PC-9 (cell line): Measurements from ENCODE around the gene ECE1. TPM values are rescaled to one million over a fixed set of nuclear protein-coding genes. Genes with fewer than 3 reads are reported as not detected.
A peak's percentile ranks its signal among the peaks of the same experiment; 100 is the strongest.

Experiments
- BruUV-seq: library from RNA; stranded (reverse); fragments of 400-500 nt; replicated peaks from 2 replicates; lab custom pipeline; 2021; lab: Mats Ljungman, UMichigan
- CTCF ChIA-PET: fragments of 300-600 bp; sonication (Branson Sonifier 250); formaldehyde crosslinking; loops from one replicate; lab custom pipeline; 2022; ENCODE audit warnings: antibody characterized with exemption; lab: Charles Lee
- POLR2A ChIA-PET: fragments of 300-600 bp; sonication (Branson Sonifier 250); formaldehyde crosslinking; loops from one replicate; lab custom pipeline; 2022; ENCODE audit warnings: antibody characterized with exemption; ENCODE audit not compliant: unreplicated experiment; lab: Charles Lee
- DNase-seq, 2 experiments: peaks; one replicate each; pipeline versions ENCODE4 v3.0.0 to v3.0.0-alpha.2; 2015 to 2022; ENCODE audit warnings: mixed read lengths in 1 of 2
- H2AFZ ChIP-seq: fragments of 200-600 bp; sonication (generic); 2 replicates; pipeline ENCODE4 v1.8.1; 2017; ENCODE audit warnings: antibody characterized with exemption
- H3F3A ChIP-seq: fragments of 200-600 bp; sonication (generic); 2 replicates; pipeline ENCODE4 v1.8.1; 2017; ENCODE audit warnings: antibody characterized with exemption, mild to moderate bottlenecking, low read depth; ENCODE audit not compliant: insufficient read depth
- H3K27ac ChIP-seq: fragments of 200-600 bp; sonication (generic); 2 replicates; pipeline ENCODE4 v1.6.1; 2016; ENCODE audit warnings: mixed run types
- H3K27me3 ChIP-seq: fragments of 200-600 bp; sonication (generic); 2 replicates; pipeline ENCODE4 v1.6.1; 2016; ENCODE audit warnings: low read depth, mixed run types; ENCODE audit not compliant: insufficient read depth
- H3K36me3 ChIP-seq: fragments of 200-600 bp; sonication (generic); 2 replicates; pipeline ENCODE4 v1.6.1; 2016; ENCODE audit warnings: low read depth, mixed run types
- H3K4me1 ChIP-seq: fragments of 200-600 bp; sonication (generic); replicated peaks from 2 replicates; pipeline ENCODE4 v1.6.1; 2016; ENCODE audit warnings: mixed run types; ENCODE audit not compliant: insufficient read depth
- H3K4me2 ChIP-seq: fragments of 200-600 bp; sonication (generic); 2 replicates; pipeline ENCODE4 v1.6.1; 2017; ENCODE audit warnings: mixed run types
- H3K4me3 ChIP-seq: fragments of 200-600 bp; sonication (generic); 2 replicates; pipeline ENCODE4 v1.6.1; 2016; ENCODE audit warnings: mixed run types
- H3K79me2 ChIP-seq: fragments of 200-600 bp; sonication (generic); 2 replicates; pipeline ENCODE4 v1.6.1; 2017; ENCODE audit warnings: low read depth, mixed run types
- H3K9me2 ChIP-seq: fragments of 200-600 bp; sonication (generic); 2 replicates; pipeline ENCODE4 v1.8.1; 2017; ENCODE audit warnings: mild to moderate bottlenecking; ENCODE audit not compliant: insufficient read depth
- H3K9me3 ChIP-seq: fragments of 200-600 bp; sonication (generic); 2 replicates; pipeline ENCODE4 v1.8.1; 2016; ENCODE audit warnings: low read depth; ENCODE audit not compliant: insufficient read depth
- H4K20me1 ChIP-seq: fragments of 200-600 bp; sonication (generic); 2 replicates; pipeline ENCODE4 v1.8.1; 2017; ENCODE audit not compliant: insufficient read depth
- CTCF ChIP-seq: fragments of 200-600 bp; sonication (generic); conservative IDR thresholded peaks from 2 replicates; pipeline ENCODE4 v1.6.1; 2017; ENCODE audit warnings: mixed run types, antibody characterized with exemption, mild to moderate bottlenecking, moderate library complexity
- EZH2 ChIP-seq: fragments of 200-600 bp; sonication (generic); IDR thresholded peaks from 2 replicates; pipeline ENCODE4 v1.8.0; 2017; ENCODE audit warnings: antibody characterized with exemption, low read depth
- intact Hi-C: fragments of 100-400 bp; cut with micrococcal nuclease; formaldehyde crosslinking; loops from one replicate; pipeline ENCODE4 v1.10.0; 2022; ENCODE audit not compliant: unreplicated experiment
- total RNA-seq: library from RNA; stranded (reverse); gene quantifications from 2 replicates; pipeline ENCODE4 v1.2.3, GENCODE V29; 2021

ECE1 gene
- total RNA-seq, 1 experiment from 2014 or later, result 80.8 TPM

- H3K4me2 ChIP-seq, result no peak overlapping the region
- CTCF ChIA-PET, result interaction anchor here (0.6 to 1.1 kb wide), 2 partner anchors 36 to 776 kb away, joined by 6 to 12 read pairs; no protein-coding TSS in a partner anchor
- H3F3A ChIP-seq, result no peaks in the 10 kb centered on the region
- H3K27ac ChIP-seq, result no peak overlapping the region
- H3K79me2 ChIP-seq, result no peaks in the 10 kb centered on the region
- no peaks in the 10 kb centered on the region for H4K20me1 ChIP-seq
- no TSS peak for BruUV-seq
- H3K27me3 ChIP-seq, result no peaks in the 10 kb centered on the region
- H3K4me3 ChIP-seq, result no peak overlapping the region
- peak in 1 of 2 experiments; percentile 87 for DNase-seq
- H3K9me2 ChIP-seq, result no peaks in the 10 kb centered on the region
- H3K36me3 ChIP-seq, result no peaks in the 10 kb centered on the region
- POLR2A ChIA-PET, result no interaction called here
- TF ChIP-seq EZH2 (no peak), CTCF (no peak)
- H3K9me3 ChIP-seq, result no peaks in the 10 kb centered on the region
- intact Hi-C loops, result loop anchor here (1.0 to 10.0 kb wide), 3 partner anchors 26 to 1146 kb away; no protein-coding TSS in a partner anchor
- H3K4me1 ChIP-seq, result no peaks in the 10 kb centered on the region
- no peak overlapping the region for H2AFZ ChIP-seq
Observed at GRCh38 chr1:21268281-21269239, 21.7 kb downstream of the ECE1 start.

GRCh38 chr1:21267191-21268077 lies 22.8 kb downstream of the ECE1 start:
- H3K27me3 ChIP-seq, result no peaks in the 10 kb centered on the region
- CTCF ChIA-PET, result no interaction called here
- no peak overlapping the region for H3K4me3 ChIP-seq
- no peaks in the 10 kb centered on the region for H3F3A ChIP-seq
- H4K20me1 ChIP-seq, result no peaks in the 10 kb centered on the region
- no peaks in the 10 kb centered on the region for H3K36me3 ChIP-seq
- POLR2A ChIA-PET, result no interaction called here
- no peak overlapping the region for H2AFZ ChIP-seq
- no peak for DNase-seq
- BruUV-seq, result no TSS peak
- peaks cover 7% of the 10 kb centered on the region for H3K4me1 ChIP-seq
- TF ChIP-seq EZH2, result no peak
- TF ChIP-seq CTCF, result no peak
- H3K79me2 ChIP-seq, result no peaks in the 10 kb centered on the region
- intact Hi-C loops, result loop anchor here (1.0 to 10.0 kb wide), 3 partner anchors 27 to 1147 kb away; no protein-coding TSS in a partner anchor
- H3K9me2 ChIP-seq, result no peaks in the 10 kb centered on the region
- H3K9me3 ChIP-seq, result no peaks in the 10 kb centered on the region
- H3K27ac ChIP-seq, result no peak overlapping the region
- no peak overlapping the region for H3K4me2 ChIP-seq

GRCh38 chr1:21266119-21266774 lies 24.0 kb downstream of the ECE1 start:
- Histone ChIP-seq H3K27me3 (no peaks in the 10 kb centered on the region), H3F3A (no peaks in the 10 kb centered on the region; the same call in 1 of the 2 replicates), H4K20me1 (no peaks in the 10 kb centered on the region), H3K79me2 (no peaks in the 10 kb centered on the region), H2AFZ (no peak overlapping the region), H3K4me3 (no peak overlapping the region), H3K9me3 (no peaks in the 10 kb centered on the region), H3K4me1 (peaks cover 19% of the 10 kb centered on the region), H3K4me2 (no peak overlapping the region), H3K36me3 (no peaks in the 10 kb centered on the region), H3K27ac (no peak overlapping the region), H3K9me2 (no peaks in the 10 kb centered on the region)
- TF ChIP-seq EZH2 (no peak), CTCF (no peak)
- intact Hi-C loops, result loop anchor here (10.0 kb wide), 1 partner anchor 1149 kb away; no protein-coding TSS in a partner anchor
- POLR2A ChIA-PET, result no interaction called here
- no TSS peak for BruUV-seq
- no peak for DNase-seq
- CTCF ChIA-PET, result no interaction called here
